Breast epithelium (tissue), 3 donors: ENCODE data around the gene TNS4.

ENCODE experiments used
- CTCF ChIP-seq, 3 donors: fragments of 450-650 bp; IDR thresholded peaks; one replicate each; pipeline ENCODE4 v1.5.1; 2016 to 2017; ENCODE audit warnings: antibody characterized with exemption in 3 of 3, mild to moderate bottlenecking in 3 of 3, moderate library complexity in 3 of 3
- POLR2A ChIP-seq: fragments of 450-650 bp; IDR thresholded peaks from one replicate; pipeline ENCODE4 v1.6.1; 2016; ENCODE audit warnings: antibody characterized with exemption, mild to moderate bottlenecking, moderate library complexity
- POLR2AphosphoS5 ChIP-seq, 3 donors: sonication (generic); formaldehyde crosslinking; IDR thresholded peaks; one replicate each; pipeline ENCODE4 v1.6.1; 2017; ENCODE audit warnings: antibody characterized with exemption in 3 of 3

DNA sequence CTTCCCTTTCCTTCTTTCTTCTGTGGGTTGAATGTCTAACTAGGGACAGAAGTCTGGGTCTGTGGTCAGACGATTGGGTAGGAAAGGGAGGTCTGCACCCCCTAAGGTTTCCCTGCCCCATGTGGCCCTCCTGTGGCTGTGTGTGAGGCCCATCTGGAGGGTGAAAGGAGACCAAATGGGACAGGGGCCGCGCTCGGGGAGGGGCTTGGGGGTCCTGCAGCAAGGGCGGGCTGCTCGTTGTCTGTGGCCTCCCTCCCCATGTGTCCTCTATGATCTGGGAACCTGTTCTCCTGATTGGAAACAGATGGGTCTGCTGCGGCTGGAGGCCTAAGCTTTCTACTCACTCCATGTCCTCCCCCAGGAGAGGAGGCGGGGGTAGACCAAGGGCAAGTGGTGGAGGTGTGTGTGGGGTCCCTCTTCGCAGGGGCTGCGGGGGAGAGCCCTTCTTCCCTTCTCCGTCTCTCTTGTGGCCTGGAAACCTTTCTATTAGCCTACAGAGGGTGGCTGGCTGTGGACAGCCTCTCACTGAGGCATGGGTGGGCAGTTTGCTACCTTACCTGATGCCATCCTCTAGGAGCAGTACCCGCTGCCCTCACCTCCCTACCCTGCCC lies 39.6 kb downstream of the TNS4 start:
- no peak for TF ChIP-seq CTCF (IDR thresholded peaks at IDR 0.05)
- TF ChIP-seq POLR2A = no peak
- TF ChIP-seq POLR2AphosphoS5 (IDR thresholded peaks at IDR 0.05) = peak in 1 of 3 donors; percentile 31
